K562 (cell line): ENCODE data around the gene SOX8.

Experiments
- CTCF ChIP-seq, 3 experiments: IDR thresholded peaks in 2 of 3; conservative IDR thresholded peaks in 1 of 3; 2 replicates each; pipeline ENCODE4 v1.5.1; 2011 to 2012; ENCODE audit warnings: low read length in 3 of 3, mild to moderate bottlenecking in 3 of 3, control low read depth in 2 of 3, improper control_type of control experiment in 1 of 3, inconsistent platforms in 1 of 3, low read depth in 1 of 3, mixed read lengths in 1 of 3, moderate library complexity in 1 of 3; ENCODE audit not compliant: insufficient read depth in 2 of 3
- GABPA ChIP-seq: fragments of 200-800 bp; sonication (Bioruptor generic); conservative IDR thresholded peaks from 2 replicates; pipeline ENCODE4 v1.6.1; 2016; ENCODE audit warnings: low read depth, missing genetic modification characterization, missing compliant biosample characterization
- SIX5 ChIP-seq, 2 experiments: IDR thresholded peaks; 2 replicates each; pipeline ENCODE4 v1.6.1; 2011; ENCODE audit warnings: low read length in 2 of 2, borderline replicate concordance in 1 of 2, low read depth in 1 of 2, mild to moderate bottlenecking in 1 of 2, moderate library complexity in 1 of 2; ENCODE audit not compliant: insufficient read depth in 1 of 2
- TRIM25 ChIP-seq: fragments of 450-650 bp; IDR thresholded peaks from 2 replicates; pipeline ENCODE4 v1.7.0; 2016; ENCODE audit warnings: borderline replicate concordance
- ZFP1 ChIP-seq: fragments of 450-650 bp; formaldehyde crosslinking; IDR thresholded peaks from 2 replicates; pipeline ENCODE4 v1.4.0; 2020; ENCODE audit warnings: mild to moderate bottlenecking, mixed read lengths

- TF ChIP-seq GABPA (tag), result no peak
- no peak for TF ChIP-seq TRIM25
- TF ChIP-seq SIX5 (IDR thresholded peaks at IDR 0.05; ENCODE audit: borderline replicate concordance in 1 of 2, insufficient read depth in 1 of 2, low read depth in 1 of 2, low read length in 2 of 2), result no peak
- TF ChIP-seq CTCF (IDR thresholded peaks at IDR 0.05 in 2 of 3, conservative IDR thresholded peaks at IDR 0.05 in 1 of 3; ENCODE audit: insufficient read depth in 2 of 3, low read depth in 1 of 3, low read length in 3 of 3), result no peak
- TF ChIP-seq ZFP1 (CRISPR knock-in tag), result no peak
These were observed 42.8 kb upstream of the SOX8 start for GRCh38 chr16:938752-939151.
